CD4-positive, alpha-beta T cell treated with Interleukin-15 for 4 hours (primary cell): ENCODE measurements around the gene MEF2C.
A peak's percentile ranks its signal among the peaks of the same experiment; 100 is the strongest.

Experiments used
- DNase-seq: peaks from one replicate; pipeline ENCODE4 v3.0.0-alpha.2; 2020; ENCODE audit warnings: low spot score

MEF2C gene

GRCh38 chr5:88829054-88829453, 53.9 kb downstream of the MEF2C start:
- no peak for DNase-seq

- no peak for DNase-seq
Measured at GRCh38 chr5:88827997-88828396, 55.0 kb downstream of the MEF2C start.

GRCh38 chr5:88826646-88827585, 56.1 kb downstream of the MEF2C start:
- peak; percentile 4 for DNase-seq

GRCh38 chr5:88825584-88826315, 57.2 kb downstream of the MEF2C start:
- no peak for DNase-seq

- no peak for DNase-seq
Measured at GRCh38 chr5:88824892-88825583, 57.9 kb downstream of the MEF2C start.

- DNase-seq: no peak
Measured at GRCh38 chr5:88824141-88824540, 58.8 kb downstream of the MEF2C start.

GRCh38 chr5:88823201-88823600, 59.8 kb downstream of the MEF2C start:
- DNase-seq: no peak

GRCh38 chr5:88821161-88821560, 61.8 kb downstream of the MEF2C start:
- no peak for DNase-seq

- no peak for DNase-seq
Measured at GRCh38 chr5:88820581-88820980, 62.4 kb downstream of the MEF2C start.

- no peak for DNase-seq
Measured at GRCh38 chr5:88819301-88819999, 63.5 kb downstream of the MEF2C start.

- no peak for DNase-seq
Measured at GRCh38 chr5:88818296-88818695, 64.7 kb downstream of the MEF2C start.

- no peak for DNase-seq
Measured at GRCh38 chr5:88816195-88816594, 66.8 kb downstream of the MEF2C start.

GRCh38 chr5:88815050-88815789, 67.8 kb downstream of the MEF2C start:
- DNase-seq: no peak

GRCh38 chr5:88813805-88814575, 69.0 kb downstream of the MEF2C start:
- no peak for DNase-seq

- no peak for DNase-seq
Measured at GRCh38 chr5:88813244-88813643, 69.7 kb downstream of the MEF2C start.

- no peak for DNase-seq
Measured at GRCh38 chr5:88808153-88808552, 74.8 kb downstream of the MEF2C start.

- DNase-seq: no peak
Measured at GRCh38 chr5:88807327-88807726, 75.7 kb downstream of the MEF2C start.

GRCh38 chr5:88806338-88806737, 76.6 kb downstream of the MEF2C start:
- DNase-seq: no peak

GRCh38 chr5:88805151-88805784, 77.7 kb downstream of the MEF2C start:
- no peak for DNase-seq

GRCh38 chr5:88804444-88804843, 78.5 kb downstream of the MEF2C start:
- no peak for DNase-seq
